ENCODE data around the gene MGRN1. TPM values are rescaled to one million over a fixed set of nuclear protein-coding genes. Genes with fewer than 3 reads are reported as not detected.

MGRN1 gene
- total and polyA plus RNA-seq, 9 donors, result 21.5 to 94.2 (median 61.1) TPM

- Histone ChIP-seq H3K4me3 (no peak overlapping the region), H3K36me3 (no peaks in the 10 kb centered on the region), H3K4me1 (ENCODE audit: insufficient read depth) (no peaks in the 10 kb centered on the region), H3K27me3 (no peaks in the 10 kb centered on the region), H3K9me3 (no peaks in the 10 kb centered on the region), H3K27ac (no peak overlapping the region)
- intact Hi-C loops (cut with DNase I), result loop anchor here in 2 of 4 donors (10.0 kb wide), 2 partner anchors 65 to 75 kb away; no protein-coding TSS in a partner anchor
- TF ChIP-seq EP300 (IDR thresholded peaks at IDR 0.05) (no peak), POLR2A (IDR thresholded peaks at IDR 0.05) (no peak), CTCF (IDR thresholded peaks at IDR 0.05) (no peak)
- 44 to 46% (median 45%) methylated on average over 6 of the region's 6 CpGs for WGBS, 3 donors
- DNase-seq, result no peak
Measured at GRCh38 chr16:4580250-4580649, 44.4 kb upstream of the MGRN1 start.

DNA sequence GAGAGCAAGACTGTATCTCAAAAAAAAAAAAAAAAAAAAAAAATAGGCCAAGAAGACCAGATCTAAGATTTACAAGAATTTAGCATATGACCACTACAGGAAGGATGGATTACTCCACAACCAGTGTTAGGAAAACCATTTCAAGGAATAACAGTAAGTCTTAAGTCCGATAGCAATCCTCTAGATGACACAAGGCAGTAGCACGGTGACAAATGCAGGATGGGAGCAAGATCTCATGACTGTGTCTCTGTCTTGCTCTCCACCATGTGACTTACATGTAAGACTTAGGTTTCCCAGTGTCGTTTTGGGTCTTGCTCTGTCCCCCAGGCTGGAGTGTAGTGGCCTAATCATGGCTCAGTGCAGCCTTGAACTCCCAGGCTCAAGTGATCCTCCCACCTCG lies 40.7 kb upstream of the MGRN1 start:
- H3K36me3 ChIP-seq, result no peaks in the 10 kb centered on the region
- H3K27me3 ChIP-seq, result no peaks in the 10 kb centered on the region
- no peak overlapping the region for H3K27ac ChIP-seq
- intact Hi-C loops (cut with DNase I), result loop anchor here in 2 of 4 donors (10.0 kb wide), 2 partner anchors 69 to 79 kb away; no protein-coding TSS in a partner anchor
- no peaks in the 10 kb centered on the region for H3K9me3 ChIP-seq
- no peaks in the 10 kb centered on the region for H3K4me1 ChIP-seq (ENCODE audit: insufficient read depth)
- no peak overlapping the region for H3K4me3 ChIP-seq
- TF ChIP-seq EP300 (IDR thresholded peaks at IDR 0.05) (no peak), CTCF (IDR thresholded peaks at IDR 0.05) (no peak), POLR2A (IDR thresholded peaks at IDR 0.05) (no peak)
- DNase-seq, result no peak
- 78 to 86% (median 82%) methylated on average over 4 of the region's 4 CpGs for WGBS, 3 donors

GRCh38 chr16:4586291-4586690 lies 38.3 kb upstream of the MGRN1 start:
- DNase-seq, result no peak
- Histone ChIP-seq H3K27me3 (no peaks in the 10 kb centered on the region), H3K4me3 (no peak overlapping the region), H3K9me3 (no peaks in the 10 kb centered on the region), H3K36me3 (no peaks in the 10 kb centered on the region), H3K4me1 (ENCODE audit: insufficient read depth) (no peaks in the 10 kb centered on the region), H3K27ac (no peak overlapping the region)
- intact Hi-C loops (cut with DNase I), result loop anchor here in 2 of 4 donors (10.0 kb wide), 2 partner anchors 71 to 81 kb away; no protein-coding TSS in a partner anchor
- TF ChIP-seq EP300 (IDR thresholded peaks at IDR 0.05), result no peak
- 63 to 71% (median 69%) methylated on average over 7 of the region's 7 CpGs for WGBS, 3 donors

GRCh38 chr16:4588386-4588785 lies 36.2 kb upstream of the MGRN1 start:
- no peak for TF ChIP-seq POLR2A (IDR thresholded peaks at IDR 0.05)
- no peak for TF ChIP-seq CTCF (IDR thresholded peaks at IDR 0.05)
- no peak for TF ChIP-seq EP300 (IDR thresholded peaks at IDR 0.05)
- WGBS, 3 donors, result 55 to 78% (median 60%) methylated on average over 2 of the region's 2 CpGs
- DNase-seq, result no peak
- no peaks in the 10 kb centered on the region for H3K27me3 ChIP-seq
- no peaks in the 10 kb centered on the region for H3K36me3 ChIP-seq
- no peaks in the 10 kb centered on the region for H3K9me3 ChIP-seq
- intact Hi-C loops (cut with DNase I), result loop anchor here in 2 of 4 donors (10.0 kb wide), 2 partner anchors 74 to 84 kb away; no protein-coding TSS in a partner anchor
- no peaks in the 10 kb centered on the region for H3K4me1 ChIP-seq (ENCODE audit: insufficient read depth)
- H3K27ac ChIP-seq, result no peak overlapping the region
- H3K4me3 ChIP-seq, result no peak overlapping the region

- Histone ChIP-seq H3K9me3 (no peaks in the 10 kb centered on the region), H3K36me3 (no peaks in the 10 kb centered on the region), H3K4me1 (ENCODE audit: insufficient read depth) (no peaks in the 10 kb centered on the region), H3K4me3 (no peak overlapping the region), H3K27ac (no peak overlapping the region), H3K27me3 (no peaks in the 10 kb centered on the region)
- DNase-seq, result no peak
- WGBS, 3 donors, result 95 to 98% (median 96%) methylated on average over 6 of the region's 6 CpGs
- TF ChIP-seq CTCF (IDR thresholded peaks at IDR 0.05) (no peak), EP300 (IDR thresholded peaks at IDR 0.05) (no peak), POLR2A (IDR thresholded peaks at IDR 0.05) (no peak)
- intact Hi-C loops (cut with DNase I), result loop anchor here in 2 of 4 donors (10.0 kb wide), 2 partner anchors 74 to 84 kb away; no protein-coding TSS in a partner anchor
Measured at GRCh38 chr16:4588961-4589360, 35.7 kb upstream of the MGRN1 start.

Data from ovary (tissue), 9 donors.